ENCODE results near the gene GDF15. TPM values are rescaled to one million over a fixed set of nuclear protein-coding genes. Genes with fewer than 3 reads are reported as not detected.

The GDF15 gene
- total and polyA plus RNA-seq, 2 donors (not counting 3 experiments of a cell fraction or from before 2014, with no cell fraction given): 165 to 206 TPM

DNA sequence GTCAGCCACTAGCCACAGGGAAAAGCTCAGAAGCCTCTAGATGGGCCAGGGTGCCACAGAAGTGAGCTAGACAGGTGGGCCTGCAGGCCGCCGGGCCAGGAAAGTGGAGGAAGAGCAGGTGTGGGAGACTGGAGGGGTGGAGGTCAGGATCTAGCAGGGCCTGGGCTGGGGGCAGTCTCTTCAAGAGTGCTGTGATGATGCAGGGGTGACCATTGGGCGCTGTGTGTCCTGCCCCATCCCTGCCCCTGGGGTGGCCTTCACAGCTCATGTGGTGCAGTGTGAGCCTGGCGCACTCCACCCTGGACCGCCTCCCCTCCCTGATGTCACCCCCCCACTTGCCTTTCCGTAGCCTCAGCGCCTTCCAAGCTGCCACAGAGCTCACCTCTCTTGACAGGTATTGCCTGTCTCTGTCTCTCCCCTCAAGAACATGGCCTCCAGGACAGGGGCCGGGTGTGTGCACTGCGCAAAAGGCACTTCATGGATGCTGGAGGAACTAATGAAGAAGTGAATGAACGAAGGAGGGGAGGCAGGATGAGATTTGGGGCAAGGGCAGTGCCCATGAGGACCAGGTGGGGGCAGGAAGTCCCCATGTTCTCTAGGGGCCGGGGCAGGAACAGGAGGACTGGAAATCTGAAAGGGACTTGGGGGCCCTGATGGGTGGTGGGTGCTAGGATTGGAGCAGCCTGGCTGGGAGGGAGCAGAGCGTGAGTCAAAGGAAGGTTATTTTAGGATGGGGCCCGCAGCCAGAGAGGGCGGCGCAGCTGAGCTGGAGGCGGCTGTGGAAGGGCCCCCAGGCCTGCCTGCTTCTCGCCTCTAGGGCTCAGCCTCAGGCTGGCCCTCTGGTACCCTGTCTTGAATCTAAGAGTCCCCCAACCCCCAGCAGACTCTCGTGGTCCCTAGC lies 39.8 kb downstream of the GDF15 start:
- intact Hi-C loops (cut with micrococcal nuclease): no loop called here

More for the DNA sequence above, 39.8 kb downstream of the GDF15 start:
- TF ChIP-seq, protein P1, sequence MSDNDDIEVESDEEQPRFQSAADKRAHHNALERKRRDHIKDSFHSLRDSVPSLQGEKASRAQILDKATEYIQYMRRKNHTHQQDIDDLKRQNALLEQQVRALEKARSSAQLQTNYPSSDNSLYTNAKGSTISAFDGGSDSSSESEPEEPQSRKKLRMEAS (IDR thresholded peaks at IDR 0.05; ENCODE audit: insufficient read depth, insufficient read length): no peak
- TF ChIP-seq EZH2 (IDR thresholded peaks at IDR 0.05; ENCODE audit: borderline replicate concordance, low read depth, low read length, severe bottlenecking): no peak
- TF ChIP-seq GATA2 (IDR thresholded peaks at IDR 0.05; ENCODE audit: insufficient read depth, insufficient read length, low read depth, low read length): no peak
- TF ChIP-seq MYC (IDR thresholded peaks at IDR 0.05; ENCODE audit: low read depth, low read length): no peak
- TF ChIP-seq POLR2A (IDR thresholded peaks at IDR 0.05; ENCODE audit: low read depth, low read length): no peak
- TF ChIP-seq, protein P2, sequence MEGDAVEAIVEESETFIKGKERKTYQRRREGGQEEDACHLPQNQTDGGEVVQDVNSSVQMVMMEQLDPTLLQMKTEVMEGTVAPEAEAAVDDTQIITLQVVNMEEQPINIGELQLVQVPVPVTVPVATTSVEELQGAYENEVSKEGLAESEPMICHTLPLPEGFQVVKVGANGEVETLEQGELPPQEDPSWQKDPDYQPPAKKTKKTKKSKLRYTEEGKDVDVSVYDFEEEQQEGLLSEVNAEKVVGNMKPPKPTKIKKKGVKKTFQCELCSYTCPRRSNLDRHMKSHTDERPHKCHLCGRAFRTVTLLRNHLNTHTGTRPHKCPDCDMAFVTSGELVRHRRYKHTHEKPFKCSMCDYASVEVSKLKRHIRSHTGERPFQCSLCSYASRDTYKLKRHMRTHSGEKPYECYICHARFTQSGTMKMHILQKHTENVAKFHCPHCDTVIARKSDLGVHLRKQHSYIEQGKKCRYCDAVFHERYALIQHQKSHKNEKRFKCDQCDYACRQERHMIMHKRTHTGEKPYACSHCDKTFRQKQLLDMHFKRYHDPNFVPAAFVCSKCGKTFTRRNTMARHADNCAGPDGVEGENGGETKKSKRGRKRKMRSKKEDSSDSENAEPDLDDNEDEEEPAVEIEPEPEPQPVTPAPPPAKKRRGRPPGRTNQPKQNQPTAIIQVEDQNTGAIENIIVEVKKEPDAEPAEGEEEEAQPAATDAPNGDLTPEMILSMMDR (IDR thresholded peaks at IDR 0.05; ENCODE audit: extremely low read depth in 1 of 2, insufficient read depth in 1 of 2, low read depth in 1 of 2, low read length in 2 of 2): no peak
- TF ChIP-seq JUN (IDR thresholded peaks at IDR 0.05; ENCODE audit: borderline replicate concordance, insufficient read depth, insufficient read length, low read depth): no peak
- no peak for TF ChIP-seq FOS (IDR thresholded peaks at IDR 0.05; ENCODE audit: borderline replicate concordance, insufficient read depth, low read length)
- no peak for TF ChIP-seq POLR2AphosphoS5 (IDR thresholded peaks at IDR 0.05; ENCODE audit: insufficient read depth, low read depth, low read length)
- no peaks in the 10 kb centered on the region for H4K20me1 ChIP-seq (replicated peaks; ENCODE audit: control insufficient read depth, extremely low read depth, insufficient read depth, low read length)
- H3K4me1 ChIP-seq (ENCODE audit: control insufficient read depth, extremely low read depth, insufficient read depth, low read length): peaks cover 12% of the 10 kb centered on the region
- H3K9me3 ChIP-seq (replicated peaks; ENCODE audit: control insufficient read depth, insufficient read depth, low read length): no peaks in the 10 kb centered on the region
- POLR2A ChIA-PET: no interaction called here
- no peak overlapping the region for H2AFZ ChIP-seq (ENCODE audit: low read depth, low read length)
- BruUV-seq (replicated peaks): no TSS peak
- peaks cover 60% of the 10 kb centered on the region for H3K79me2 ChIP-seq (ENCODE audit: control insufficient read depth, insufficient read depth, low read length)
- H3K27me3 ChIP-seq (ENCODE audit: control insufficient read depth in 2 of 2, insufficient read depth in 2 of 2, low read length in 2 of 2): no peaks in the 10 kb centered on the region
- dilution Hi-C loops (cut with MboI; ENCODE audit: extremely low pct_ligation_motif_present, low sequenced_read_pairs): no loop called here
- no peak overlapping the region for H3K27ac ChIP-seq (ENCODE audit: insufficient read depth, low read depth, low read length)
- H3K36me3 ChIP-seq (ENCODE audit: control insufficient read depth in 2 of 2, extremely low read depth in 1 of 2, insufficient read depth in 2 of 2, low read length in 2 of 2): peaks cover 0 to 2% of the 10 kb centered on the region in 2 experiments
- H3K9me1 ChIP-seq (replicated peaks; ENCODE audit: control insufficient read depth, extremely low read depth, insufficient read depth, low read length): no peaks in the 10 kb centered on the region
- no peak overlapping the region for H3K4me3 ChIP-seq (replicated peaks in 1 of 3; ENCODE audit: insufficient read depth in 1 of 3, low read depth in 1 of 3, low read length in 3 of 3)
- CTCF ChIA-PET: interaction anchor here (0.5 to 1.5 kb wide), 4 partner anchors 10 to 357 kb away, joined by 3 to 4 read pairs (median 3); no protein-coding TSS in a partner anchor
- FAIRE-seq (no peak), DNase-seq (ENCODE audit: low read depth, low spot score) (no peak)
- no peak overlapping the region for H3K4me2 ChIP-seq (ENCODE audit: insufficient read depth, low read length)
- no peak overlapping the region for H3K9ac ChIP-seq (replicated peaks; ENCODE audit: extremely low read depth, insufficient read depth, low read length)

Measured in endothelial cell of umbilical vein (primary cell).